Panc1 (cell line): ENCODE results near the gene CLIC1. TPM values are rescaled to one million over a fixed set of nuclear protein-coding genes. Genes with fewer than 3 reads are reported as not detected.

ENCODE experiments used
- ATAC-seq: fragments of 200-7000 bp; cut with Tn5 transposase; 2 replicates; pipeline ENCODE4 v1.9.1; 2020; ENCODE audit warnings: mild to moderate bottlenecking, moderate library complexity
- BruUV-seq: library from RNA; stranded (reverse); fragments of 400-500 nt; replicated peaks from 2 replicates; lab custom pipeline; 2021; lab: Mats Ljungman, UMichigan
- CTCF ChIA-PET: fragments of 300-600 bp; sonication (Branson Sonifier 250); formaldehyde crosslinking; loops from one replicate; lab custom pipeline; 2022; ENCODE audit warnings: antibody characterized with exemption; lab: Charles Lee
- POLR2A ChIA-PET: fragments of 300-600 bp; sonication (Branson Sonifier 250); formaldehyde crosslinking; loops from one replicate; lab custom pipeline; 2022; ENCODE audit warnings: antibody characterized with exemption; lab: Charles Lee
- DNase-seq: peaks from one replicate; pipeline ENCODE4 v3.0.0-alpha.2; 2010; ENCODE audit warnings: low read depth, low spot score
- H3K27ac ChIP-seq: 2 replicates; pipeline ENCODE4 v1.5.1; 2011; ENCODE audit warnings: mild to moderate bottlenecking, low read length, inconsistent platforms
- H3K27me3 ChIP-seq: fragments of 200-500 bp; sonication (Bioruptor generic); 2 replicates; pipeline ENCODE4 v1.6.0; 2014; ENCODE audit warnings: low read length, inconsistent platforms; ENCODE audit not compliant: control insufficient read depth, insufficient read depth
- H3K36me3 ChIP-seq: fragments of 200-500 bp; sonication (Bioruptor generic); 2 replicates; pipeline ENCODE4 v1.5.1; 2014; ENCODE audit warnings: inconsistent platforms, mild to moderate bottlenecking, low read length, moderate library complexity; ENCODE audit not compliant: control insufficient read depth, insufficient read depth
- H3K4me1 ChIP-seq: 2 replicates; pipeline ENCODE4 v1.5.1; 2011; ENCODE audit warnings: inconsistent platforms, mild to moderate bottlenecking, low read length, moderate library complexity; ENCODE audit not compliant: control insufficient read depth, insufficient read depth
- H3K4me3 ChIP-seq, 2 experiments: 2 replicates each; pipeline ENCODE4 v1.5.1; 2011 to 2012; ENCODE audit warnings: low read depth in 2 of 2, low read length in 2 of 2, mild to moderate bottlenecking in 2 of 2, inconsistent platforms in 1 of 2, moderate library complexity in 1 of 2
- H3K9me3 ChIP-seq: fragments of 200-500 bp; sonication (Bioruptor generic); 2 replicates; pipeline ENCODE4 v1.5.1; 2014; ENCODE audit warnings: low read depth, mild to moderate bottlenecking, inconsistent platforms, low read length, moderate library complexity; ENCODE audit not compliant: control insufficient read depth, insufficient read depth
- POLR2AphosphoS5 ChIP-seq: IDR thresholded peaks from 2 replicates; pipeline ENCODE4 v1.6.1; 2012; ENCODE audit warnings: mild to moderate bottlenecking, low read depth, low read length, moderate library complexity
- SIN3A ChIP-seq: IDR thresholded peaks from 2 replicates; pipeline ENCODE4 v1.6.1; 2012; ENCODE audit warnings: low read depth, mild to moderate bottlenecking, low read length, moderate library complexity, borderline replicate concordance; ENCODE audit not compliant: insufficient read depth
- TCF7L2 ChIP-seq: IDR thresholded peaks from 2 replicates; pipeline ENCODE4 v1.6.1; 2011; ENCODE audit warnings: mild to moderate bottlenecking, low read depth, low read length, inconsistent platforms
- in situ Hi-C: cut with HindIII; loops from 2 replicates; pipeline ENCODE4 v1.10.0; 2016; ENCODE audit warnings: low sequenced_read_pairs, low pct_unique_long_range_greater_than_20kb
- intact Hi-C: fragments of 100-400 bp; cut with micrococcal nuclease; formaldehyde crosslinking; loops from one replicate; pipeline ENCODE4 v1.10.0; 2022; ENCODE audit not compliant: unreplicated experiment
- total RNA-seq: library from RNA; stranded (reverse); gene quantifications from one replicate; pipeline ENCODE4 v1.2.1, GENCODE V29; 2021; ENCODE audit not compliant: unreplicated experiment
- TF ChIP-seq, protein P1 (sequence below), 2 experiments: IDR thresholded peaks; 2 replicates each; pipeline ENCODE4 v1.6.1; 2011 to 2012; ENCODE audit warnings: low read depth in 2 of 2, control low read depth in 1 of 2, low read length in 1 of 2, mild to moderate bottlenecking in 1 of 2, moderate library complexity in 1 of 2; ENCODE audit not compliant: insufficient read depth in 1 of 2
- TF ChIP-seq, protein P2 (sequence below): fragments of 450-650 bp; IDR thresholded peaks from 2 replicates; pipeline ENCODE4 v1.5.1; 2017; ENCODE audit warnings: mild to moderate bottlenecking

CLIC1 gene
- total RNA-seq, 1 experiment from 2014 or later = 583 TPM

DNA sequence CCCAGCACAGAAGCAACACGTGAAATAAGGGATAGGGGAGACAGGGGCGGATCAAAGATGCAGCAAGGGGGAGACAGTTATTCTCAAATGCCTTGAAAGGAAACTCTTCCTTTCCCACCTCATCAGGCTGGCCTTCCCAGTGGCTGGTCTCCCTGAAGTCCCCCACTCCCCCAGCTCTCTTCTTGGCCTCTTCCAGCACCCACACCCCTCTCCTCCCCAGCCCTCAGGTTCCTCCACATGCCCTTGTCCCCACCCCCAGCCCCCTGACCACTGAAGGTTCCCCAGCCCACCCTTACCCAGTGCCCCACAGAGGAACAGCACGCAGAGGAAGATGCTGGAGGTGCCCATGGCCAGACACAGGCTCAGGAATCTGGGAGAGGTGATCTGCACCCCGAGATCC is 22.9 kb downstream of the CLIC1 start:
- no peak for DNase-seq
- Histone ChIP-seq H3K9me3 (no peaks in the 10 kb centered on the region), H3K4me1 (no peaks in the 10 kb centered on the region; the same call in 1 of the 2 replicates), H3K27me3 (no peaks in the 10 kb centered on the region), H3K4me3 (no peak overlapping the region), H3K27ac (no peak overlapping the region), H3K36me3 (no peaks in the 10 kb centered on the region)
- in situ Hi-C loops (no loop called here), intact Hi-C loops (no loop called here)
- TF ChIP-seq, protein P1, sequence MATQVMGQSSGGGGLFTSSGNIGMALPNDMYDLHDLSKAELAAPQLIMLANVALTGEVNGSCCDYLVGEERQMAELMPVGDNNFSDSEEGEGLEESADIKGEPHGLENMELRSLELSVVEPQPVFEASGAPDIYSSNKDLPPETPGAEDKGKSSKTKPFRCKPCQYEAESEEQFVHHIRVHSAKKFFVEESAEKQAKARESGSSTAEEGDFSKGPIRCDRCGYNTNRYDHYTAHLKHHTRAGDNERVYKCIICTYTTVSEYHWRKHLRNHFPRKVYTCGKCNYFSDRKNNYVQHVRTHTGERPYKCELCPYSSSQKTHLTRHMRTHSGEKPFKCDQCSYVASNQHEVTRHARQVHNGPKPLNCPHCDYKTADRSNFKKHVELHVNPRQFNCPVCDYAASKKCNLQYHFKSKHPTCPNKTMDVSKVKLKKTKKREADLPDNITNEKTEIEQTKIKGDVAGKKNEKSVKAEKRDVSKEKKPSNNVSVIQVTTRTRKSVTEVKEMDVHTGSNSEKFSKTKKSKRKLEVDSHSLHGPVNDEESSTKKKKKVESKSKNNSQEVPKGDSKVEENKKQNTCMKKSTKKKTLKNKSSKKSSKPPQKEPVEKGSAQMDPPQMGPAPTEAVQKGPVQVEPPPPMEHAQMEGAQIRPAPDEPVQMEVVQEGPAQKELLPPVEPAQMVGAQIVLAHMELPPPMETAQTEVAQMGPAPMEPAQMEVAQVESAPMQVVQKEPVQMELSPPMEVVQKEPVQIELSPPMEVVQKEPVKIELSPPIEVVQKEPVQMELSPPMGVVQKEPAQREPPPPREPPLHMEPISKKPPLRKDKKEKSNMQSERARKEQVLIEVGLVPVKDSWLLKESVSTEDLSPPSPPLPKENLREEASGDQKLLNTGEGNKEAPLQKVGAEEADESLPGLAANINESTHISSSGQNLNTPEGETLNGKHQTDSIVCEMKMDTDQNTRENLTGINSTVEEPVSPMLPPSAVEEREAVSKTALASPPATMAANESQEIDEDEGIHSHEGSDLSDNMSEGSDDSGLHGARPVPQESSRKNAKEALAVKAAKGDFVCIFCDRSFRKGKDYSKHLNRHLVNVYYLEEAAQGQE (IDR thresholded peaks at IDR 0.05; ENCODE audit: insufficient read depth in 1 of 2, low read depth in 2 of 2, low read length in 1 of 2) = no peak
- TF ChIP-seq TCF7L2 (no peak), POLR2AphosphoS5 (no peak), SIN3A (no peak)
- TF ChIP-seq, protein P2, sequence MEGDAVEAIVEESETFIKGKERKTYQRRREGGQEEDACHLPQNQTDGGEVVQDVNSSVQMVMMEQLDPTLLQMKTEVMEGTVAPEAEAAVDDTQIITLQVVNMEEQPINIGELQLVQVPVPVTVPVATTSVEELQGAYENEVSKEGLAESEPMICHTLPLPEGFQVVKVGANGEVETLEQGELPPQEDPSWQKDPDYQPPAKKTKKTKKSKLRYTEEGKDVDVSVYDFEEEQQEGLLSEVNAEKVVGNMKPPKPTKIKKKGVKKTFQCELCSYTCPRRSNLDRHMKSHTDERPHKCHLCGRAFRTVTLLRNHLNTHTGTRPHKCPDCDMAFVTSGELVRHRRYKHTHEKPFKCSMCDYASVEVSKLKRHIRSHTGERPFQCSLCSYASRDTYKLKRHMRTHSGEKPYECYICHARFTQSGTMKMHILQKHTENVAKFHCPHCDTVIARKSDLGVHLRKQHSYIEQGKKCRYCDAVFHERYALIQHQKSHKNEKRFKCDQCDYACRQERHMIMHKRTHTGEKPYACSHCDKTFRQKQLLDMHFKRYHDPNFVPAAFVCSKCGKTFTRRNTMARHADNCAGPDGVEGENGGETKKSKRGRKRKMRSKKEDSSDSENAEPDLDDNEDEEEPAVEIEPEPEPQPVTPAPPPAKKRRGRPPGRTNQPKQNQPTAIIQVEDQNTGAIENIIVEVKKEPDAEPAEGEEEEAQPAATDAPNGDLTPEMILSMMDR = no peak
- BruUV-seq = no TSS peak
- POLR2A ChIA-PET = interaction anchor here (0.6 kb wide), 1 partner anchor 107 kb away, joined by 3 read pairs; no protein-coding TSS in a partner anchor
- ATAC-seq = no peak
- CTCF ChIA-PET = no interaction called here

DNA sequence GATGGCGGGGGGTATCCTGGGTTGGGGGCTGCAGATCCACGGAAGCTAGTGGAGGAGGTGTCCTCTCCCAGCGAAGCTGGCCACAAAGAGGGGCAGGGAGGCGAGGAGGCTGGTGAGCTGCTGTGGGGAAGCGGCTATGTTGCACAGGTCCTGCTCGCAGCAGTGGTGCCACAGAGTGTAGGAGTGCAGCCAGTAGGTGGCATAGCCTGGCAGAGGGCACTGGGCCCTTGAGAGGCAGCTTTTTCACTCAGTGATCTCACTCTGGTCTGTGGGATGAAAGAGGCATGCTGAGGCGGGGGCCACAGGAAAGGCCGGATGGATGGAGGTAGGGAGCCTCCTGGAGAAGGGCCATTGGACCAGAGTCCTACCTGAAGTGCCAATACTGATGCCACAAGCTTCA is 24.0 kb downstream of the CLIC1 start:
- no peaks in the 10 kb centered on the region for H3K9me3 ChIP-seq
- no peak overlapping the region for H3K27ac ChIP-seq
- peak; percentile 87 for ATAC-seq
- no peaks in the 10 kb centered on the region; the same call in 1 of the 2 replicates for H3K4me1 ChIP-seq
- no peak for TF ChIP-seq POLR2AphosphoS5
- TF ChIP-seq, protein P2 = no peak
- TF ChIP-seq, protein P1 (IDR thresholded peaks at IDR 0.05; ENCODE audit: insufficient read depth in 1 of 2, low read depth in 2 of 2, low read length in 1 of 2) = no peak
- no peak for TF ChIP-seq TCF7L2
- TF ChIP-seq SIN3A = no peak
- no peaks in the 10 kb centered on the region for H3K36me3 ChIP-seq
- H3K27me3 ChIP-seq = no peaks in the 10 kb centered on the region
- intact Hi-C loops = no loop called here
- POLR2A ChIA-PET = no interaction called here
- BruUV-seq = no TSS peak
- in situ Hi-C loops = no loop called here
- no peak overlapping the region for H3K4me3 ChIP-seq
- no peak for DNase-seq
- CTCF ChIA-PET = interaction anchor here (0.6 to 1.1 kb wide), 2 partner anchors 13 to 18 kb away, joined by 3 to 8 read pairs; no protein-coding TSS in a partner anchor
